Measurements from ENCODE around the gene OR2B2.

OR2B2 gene

GRCh38 chr6:27867051-27867944 lies 44.9 kb downstream of the OR2B2 start:
- DNase-seq (ENCODE audit: low spot score) = peak; percentile 90

GRCh38 chr6:27866357-27867050 lies 45.7 kb downstream of the OR2B2 start:
- DNase-seq (ENCODE audit: low spot score) = peak; percentile 88

GRCh38 chr6:27865850-27866356 lies 46.3 kb downstream of the OR2B2 start:
- no peak for DNase-seq (ENCODE audit: low spot score)

GRCh38 chr6:27864906-27865849 lies 47.0 kb downstream of the OR2B2 start:
- DNase-seq (ENCODE audit: low spot score) = peak; percentile 97

- peak; percentile 47 for DNase-seq (ENCODE audit: low spot score)
Observed at GRCh38 chr6:27863962-27864905, 48.0 kb downstream of the OR2B2 start.

- no peak for DNase-seq (ENCODE audit: low spot score)
Observed at GRCh38 chr6:27862396-27863066, 49.7 kb downstream of the OR2B2 start.

- DNase-seq (ENCODE audit: low spot score) = no peak
Observed at GRCh38 chr6:27861861-27862260, 50.3 kb downstream of the OR2B2 start.

GRCh38 chr6:27861276-27861840 lies 50.8 kb downstream of the OR2B2 start:
- peak; percentile 62 for DNase-seq (ENCODE audit: low spot score)

Measured in hematopoietic multipotent progenitor cell treated with erythropoietin and hydrocortisone succinate and interleukin-3 and kit ligand, for 15 days (in vitro differentiated cells).